ENCODE measurements around the gene OASL. TPM values are rescaled to one million over a fixed set of nuclear protein-coding genes. Genes with fewer than 3 reads are reported as not detected.

OASL gene
- total and polyA plus RNA-seq, 10 of the 15 experiments (the other 5 are each of a cell fraction or from before 2014, with no cell fraction given): 2.3 to 9.1 (median 2.7) TPM

DNA sequence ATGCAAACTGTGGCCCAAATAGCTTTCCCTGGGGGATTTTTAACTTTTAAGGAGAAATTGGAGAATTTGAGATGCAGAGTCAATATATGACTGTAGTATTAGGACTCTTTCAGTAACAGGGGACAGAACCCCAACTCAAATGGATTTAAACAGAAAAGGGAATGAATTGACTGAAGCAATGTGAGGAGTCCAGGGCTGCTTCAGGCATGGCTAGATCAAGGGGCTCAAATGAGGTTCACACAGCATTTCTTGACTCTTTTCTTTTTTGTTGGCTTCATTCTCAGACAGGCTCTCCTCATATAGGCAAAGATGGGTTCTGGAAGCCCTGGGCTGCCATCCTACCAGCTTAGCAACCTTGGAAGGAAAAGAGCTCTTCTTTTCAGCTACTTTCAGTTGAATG lies 47.1 kb downstream of the OASL start:
- intact Hi-C loops (cut with micrococcal nuclease; ENCODE audit: unreplicated experiment): no loop called here

More for the DNA sequence above, 47.1 kb downstream of the OASL start:
- no peaks in the 10 kb centered on the region for H3K4me1 ChIP-seq (ENCODE audit: control insufficient read depth, insufficient read depth, low read length)
- H3K36me3 ChIP-seq (ENCODE audit: control insufficient read depth in 2 of 2, insufficient read depth in 2 of 2, low read length in 1 of 2): no peaks in the 10 kb centered on the region
- no peak for TF ChIP-seq MYB (IDR thresholded peaks at IDR 0.05; ENCODE audit: borderline replicate concordance, low read depth, low read length)
- no peak for TF ChIP-seq RAD51 (IDR thresholded peaks at IDR 0.05)
- TF ChIP-seq, protein P1, sequence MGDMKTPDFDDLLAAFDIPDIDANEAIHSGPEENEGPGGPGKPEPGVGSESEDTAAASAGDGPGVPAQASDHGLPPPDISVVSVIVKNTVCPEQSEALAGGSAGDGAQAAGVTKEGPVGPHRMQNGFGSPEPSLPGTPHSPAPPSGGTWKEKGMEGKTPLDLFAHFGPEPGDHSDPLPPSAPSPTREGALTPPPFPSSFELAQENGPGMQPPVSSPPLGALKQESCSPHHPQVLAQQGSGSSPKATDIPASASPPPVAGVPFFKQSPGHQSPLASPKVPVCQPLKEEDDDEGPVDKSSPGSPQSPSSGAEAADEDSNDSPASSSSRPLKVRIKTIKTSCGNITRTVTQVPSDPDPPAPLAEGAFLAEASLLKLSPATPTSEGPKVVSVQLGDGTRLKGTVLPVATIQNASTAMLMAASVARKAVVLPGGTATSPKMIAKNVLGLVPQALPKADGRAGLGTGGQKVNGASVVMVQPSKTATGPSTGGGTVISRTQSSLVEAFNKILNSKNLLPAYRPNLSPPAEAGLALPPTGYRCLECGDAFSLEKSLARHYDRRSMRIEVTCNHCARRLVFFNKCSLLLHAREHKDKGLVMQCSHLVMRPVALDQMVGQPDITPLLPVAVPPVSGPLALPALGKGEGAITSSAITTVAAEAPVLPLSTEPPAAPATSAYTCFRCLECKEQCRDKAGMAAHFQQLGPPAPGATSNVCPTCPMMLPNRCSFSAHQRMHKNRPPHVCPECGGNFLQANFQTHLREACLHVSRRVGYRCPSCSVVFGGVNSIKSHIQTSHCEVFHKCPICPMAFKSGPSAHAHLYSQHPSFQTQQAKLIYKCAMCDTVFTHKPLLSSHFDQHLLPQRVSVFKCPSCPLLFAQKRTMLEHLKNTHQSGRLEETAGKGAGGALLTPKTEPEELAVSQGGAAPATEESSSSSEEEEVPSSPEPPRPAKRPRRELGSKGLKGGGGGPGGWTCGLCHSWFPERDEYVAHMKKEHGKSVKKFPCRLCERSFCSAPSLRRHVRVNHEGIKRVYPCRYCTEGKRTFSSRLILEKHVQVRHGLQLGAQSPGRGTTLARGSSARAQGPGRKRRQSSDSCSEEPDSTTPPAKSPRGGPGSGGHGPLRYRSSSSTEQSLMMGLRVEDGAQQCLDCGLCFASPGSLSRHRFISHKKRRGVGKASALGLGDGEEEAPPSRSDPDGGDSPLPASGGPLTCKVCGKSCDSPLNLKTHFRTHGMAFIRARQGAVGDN (IDR thresholded peaks at IDR 0.05): no peak
- TF ChIP-seq, protein P2, sequence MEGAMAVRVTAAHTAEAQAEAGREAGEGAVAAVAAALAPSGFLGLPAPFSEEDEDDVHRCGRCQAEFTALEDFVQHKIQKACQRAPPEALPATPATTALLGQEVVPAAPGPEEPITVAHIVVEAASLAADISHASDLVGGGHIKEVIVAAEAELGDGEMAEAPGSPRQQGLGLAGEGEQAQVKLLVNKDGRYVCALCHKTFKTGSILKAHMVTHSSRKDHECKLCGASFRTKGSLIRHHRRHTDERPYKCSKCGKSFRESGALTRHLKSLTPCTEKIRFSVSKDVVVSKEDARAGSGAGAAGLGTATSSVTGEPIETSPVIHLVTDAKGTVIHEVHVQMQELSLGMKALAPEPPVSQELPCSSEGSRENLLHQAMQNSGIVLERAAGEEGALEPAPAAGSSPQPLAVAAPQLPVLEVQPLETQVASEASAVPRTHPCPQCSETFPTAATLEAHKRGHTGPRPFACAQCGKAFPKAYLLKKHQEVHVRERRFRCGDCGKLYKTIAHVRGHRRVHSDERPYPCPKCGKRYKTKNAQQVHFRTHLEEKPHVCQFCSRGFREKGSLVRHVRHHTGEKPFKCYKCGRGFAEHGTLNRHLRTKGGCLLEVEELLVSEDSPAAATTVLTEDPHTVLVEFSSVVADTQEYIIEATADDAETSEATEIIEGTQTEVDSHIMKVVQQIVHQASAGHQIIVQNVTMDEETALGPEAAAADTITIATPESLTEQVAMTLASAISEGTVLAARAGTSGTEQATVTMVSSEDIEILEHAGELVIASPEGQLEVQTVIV (IDR thresholded peaks at IDR 0.05; ENCODE audit: borderline replicate concordance, partially characterized antibody): no peak
- no peak for TF ChIP-seq CREB1 (IDR thresholded peaks at IDR 0.05; ENCODE audit: low read depth)
- TF ChIP-seq CHD2 (IDR thresholded peaks at IDR 0.05; ENCODE audit: borderline replicate concordance, low read depth, low read length): no peak
- TF ChIP-seq, protein P3, sequence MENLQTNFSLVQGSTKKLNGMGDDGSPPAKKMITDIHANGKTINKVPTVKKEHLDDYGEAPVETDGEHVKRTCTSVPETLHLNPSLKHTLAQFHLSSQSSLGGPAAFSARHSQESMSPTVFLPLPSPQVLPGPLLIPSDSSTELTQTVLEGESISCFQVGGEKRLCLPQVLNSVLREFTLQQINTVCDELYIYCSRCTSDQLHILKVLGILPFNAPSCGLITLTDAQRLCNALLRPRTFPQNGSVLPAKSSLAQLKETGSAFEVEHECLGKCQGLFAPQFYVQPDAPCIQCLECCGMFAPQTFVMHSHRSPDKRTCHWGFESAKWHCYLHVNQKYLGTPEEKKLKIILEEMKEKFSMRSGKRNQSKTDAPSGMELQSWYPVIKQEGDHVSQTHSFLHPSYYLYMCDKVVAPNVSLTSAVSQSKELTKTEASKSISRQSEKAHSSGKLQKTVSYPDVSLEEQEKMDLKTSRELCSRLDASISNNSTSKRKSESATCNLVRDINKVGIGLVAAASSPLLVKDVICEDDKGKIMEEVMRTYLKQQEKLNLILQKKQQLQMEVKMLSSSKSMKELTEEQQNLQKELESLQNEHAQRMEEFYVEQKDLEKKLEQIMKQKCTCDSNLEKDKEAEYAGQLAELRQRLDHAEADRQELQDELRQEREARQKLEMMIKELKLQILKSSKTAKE (IDR thresholded peaks at IDR 0.05; ENCODE audit: low read depth, poor library complexity, severe bottlenecking): no peak
- no peak for TF ChIP-seq TARDBP (IDR thresholded peaks at IDR 0.05; ENCODE audit: borderline replicate concordance)
- no peak for FAIRE-seq
- H3K4me2 ChIP-seq (ENCODE audit: control insufficient read depth, insufficient read depth): no peak overlapping the region
- CTCF ChIA-PET: interaction anchor here (0.6 to 2.3 kb wide), 3 partner anchors 20 to 131 kb away, joined by 4 to 7 read pairs (median 6); no protein-coding TSS in a partner anchor
- H3K27ac ChIP-seq (ENCODE audit: control insufficient read depth, insufficient read depth): no peak overlapping the region
- H2AFZ ChIP-seq (ENCODE audit: control insufficient read depth, low read depth, low read length): no peak overlapping the region
- no peak for DNase-seq (ENCODE audit: low read depth, low spot score)
- SMC1A ChIA-PET (ENCODE audit: uncharacterized antibody, unreplicated experiment): interaction anchor here (0.6 to 1.7 kb wide), 4 partner anchors 8 to 411 kb away, joined by 3 to 6 read pairs (median 5); partner anchors contain the start of gene POP5
- no peaks in the 10 kb centered on the region for H3K9me3 ChIP-seq (replicated peaks; ENCODE audit: control insufficient read depth, insufficient read depth, low read length)
- no peak overlapping the region for H3K9ac ChIP-seq (ENCODE audit: control insufficient read depth, insufficient read depth, low read length)
- H3K4me3 ChIP-seq: no peak overlapping the region
- RAD21 ChIA-PET (ENCODE audit: unreplicated experiment): interaction anchor here (1.6 kb wide), 1 partner anchor 20 kb away, joined by 3 read pairs; no protein-coding TSS in a partner anchor
- POLR2A ChIA-PET: interaction anchor here (0.5 kb wide), 1 partner anchor 366 kb away, joined by 4 read pairs; no protein-coding TSS in a partner anchor
- BruUV-seq (replicated peaks): no TSS peak
- H4K20me1 ChIP-seq (ENCODE audit: control insufficient read depth, insufficient read depth): no peaks in the 10 kb centered on the region
- H3K79me2 ChIP-seq (ENCODE audit: control insufficient read depth, insufficient read depth, low read length): no peaks in the 10 kb centered on the region
- in situ Hi-C loops (cut with MboI): no loop called here
- ATAC-seq: no peak
- H3K27me3 ChIP-seq (replicated peaks in 1 of 2; ENCODE audit: control insufficient read depth in 2 of 2, insufficient read depth in 2 of 2, low read length in 1 of 2): no peaks in the 10 kb centered on the region

Measured in GM12878 (cell line).